22Rv1 (cell line): ENCODE data around the gene RSRC1.

Experiments used
- CTCF ChIP-seq: fragments of 450-650 bp; IDR thresholded peaks from 2 replicates; pipeline ENCODE4 v1.5.1; 2017; ENCODE audit warnings: mild to moderate bottlenecking
- ZFX ChIP-seq: fragments of 450-650 bp; IDR thresholded peaks from 2 replicates; pipeline ENCODE4 v1.6.1; 2017; ENCODE audit warnings: antibody characterized with exemption, borderline replicate concordance

GRCh38 chr3:158455406-158455805 is 345.5 kb downstream of the RSRC1 start:
- TF ChIP-seq CTCF (no peak), ZFX (no peak)
